Loucy (cell line): ENCODE results near the gene HOMER3.

Experiments
- CTCF ChIP-seq: fragments of 200-600 bp; sonication (generic); conservative IDR thresholded peaks from 2 replicates; pipeline ENCODE4 v1.5.1; 2014; ENCODE audit warnings: mild to moderate bottlenecking, antibody characterized with exemption, low read length
- EZH2phosphoT487 ChIP-seq: fragments of 200-600 bp; IDR thresholded peaks from 2 replicates; pipeline ENCODE4 v1.6.1; 2018; ENCODE audit warnings: antibody characterized with exemption, mild to moderate bottlenecking, moderate library complexity, borderline replicate concordance

- TF ChIP-seq CTCF (no peak), EZH2phosphoT487 (no peak)
Observed at GRCh38 chr19:18989316-18989715, 48.3 kb upstream of the HOMER3 start.
